LNCAP (cell line): ENCODE results near the gene NTN1.

Experiments used
- TF ChIP-seq, protein P1 (sequence below): fragments of 450-650 bp; IDR thresholded peaks from 2 replicates; pipeline ENCODE4 v1.5.1; 2017; ENCODE audit warnings: mild to moderate bottlenecking

NTN1 gene

DNA sequence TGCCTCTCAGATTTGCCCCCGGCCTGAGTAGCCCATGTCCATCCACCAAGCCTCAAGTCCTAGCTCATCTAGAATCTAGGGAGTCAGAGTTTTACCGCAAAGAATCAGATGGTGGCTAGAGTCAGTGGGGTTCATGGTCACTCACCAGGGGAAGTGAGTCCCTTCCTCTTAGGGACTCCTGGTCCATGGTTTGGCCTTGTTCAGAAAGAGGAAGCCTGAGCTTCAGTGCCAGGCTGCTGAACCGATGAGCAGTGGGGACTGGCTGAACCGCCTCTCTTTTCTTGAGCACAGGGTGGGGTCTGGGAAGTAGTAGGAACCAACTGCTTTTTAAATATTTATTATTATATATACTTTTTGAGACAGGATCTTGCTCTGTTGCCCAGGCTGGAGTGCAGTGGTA lies 160.3 kb downstream of the NTN1 start:
- TF ChIP-seq, protein P1, sequence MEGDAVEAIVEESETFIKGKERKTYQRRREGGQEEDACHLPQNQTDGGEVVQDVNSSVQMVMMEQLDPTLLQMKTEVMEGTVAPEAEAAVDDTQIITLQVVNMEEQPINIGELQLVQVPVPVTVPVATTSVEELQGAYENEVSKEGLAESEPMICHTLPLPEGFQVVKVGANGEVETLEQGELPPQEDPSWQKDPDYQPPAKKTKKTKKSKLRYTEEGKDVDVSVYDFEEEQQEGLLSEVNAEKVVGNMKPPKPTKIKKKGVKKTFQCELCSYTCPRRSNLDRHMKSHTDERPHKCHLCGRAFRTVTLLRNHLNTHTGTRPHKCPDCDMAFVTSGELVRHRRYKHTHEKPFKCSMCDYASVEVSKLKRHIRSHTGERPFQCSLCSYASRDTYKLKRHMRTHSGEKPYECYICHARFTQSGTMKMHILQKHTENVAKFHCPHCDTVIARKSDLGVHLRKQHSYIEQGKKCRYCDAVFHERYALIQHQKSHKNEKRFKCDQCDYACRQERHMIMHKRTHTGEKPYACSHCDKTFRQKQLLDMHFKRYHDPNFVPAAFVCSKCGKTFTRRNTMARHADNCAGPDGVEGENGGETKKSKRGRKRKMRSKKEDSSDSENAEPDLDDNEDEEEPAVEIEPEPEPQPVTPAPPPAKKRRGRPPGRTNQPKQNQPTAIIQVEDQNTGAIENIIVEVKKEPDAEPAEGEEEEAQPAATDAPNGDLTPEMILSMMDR: no peak

DNA sequence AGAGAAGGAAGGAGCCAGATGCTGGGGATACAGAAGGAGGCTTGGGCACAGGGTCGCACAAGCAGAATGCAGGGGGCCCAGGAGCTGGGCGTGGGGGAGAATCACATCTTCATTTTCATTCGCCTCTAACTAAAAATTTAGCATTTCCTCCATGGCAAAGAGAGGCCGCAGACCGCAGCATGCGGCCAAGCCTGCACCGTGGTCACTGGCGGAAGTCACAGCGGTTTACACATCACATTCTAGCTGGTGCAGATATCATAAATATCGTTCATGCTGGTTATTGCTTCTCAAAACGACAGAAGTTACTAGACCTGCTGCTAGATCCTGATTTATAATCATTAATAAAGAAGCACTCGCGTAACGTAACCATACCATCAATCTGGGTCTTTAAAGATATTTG lies 162.0 kb downstream of the NTN1 start:
- TF ChIP-seq, protein P1: no peak

DNA sequence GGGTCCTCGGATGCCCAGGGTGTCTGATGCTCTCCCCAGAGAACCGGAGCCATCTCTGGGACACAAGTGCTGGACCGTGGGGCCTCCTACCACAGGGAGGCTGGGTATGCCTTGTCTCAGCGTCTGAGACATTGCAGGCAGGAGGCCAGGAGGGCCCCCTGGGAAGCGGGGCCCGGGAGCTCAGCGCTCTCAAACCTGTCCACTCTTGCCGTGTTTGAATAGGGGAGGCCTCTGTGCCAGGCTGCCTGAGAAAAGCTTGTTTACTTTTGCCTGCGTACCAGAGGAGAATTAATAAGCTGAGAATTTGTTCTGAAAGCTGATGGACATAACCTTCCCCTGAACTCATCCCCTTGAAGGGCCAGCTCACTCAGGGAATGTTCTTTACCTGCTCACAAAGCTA lies 163.8 kb downstream of the NTN1 start:
- TF ChIP-seq, protein P1: no peak

DNA sequence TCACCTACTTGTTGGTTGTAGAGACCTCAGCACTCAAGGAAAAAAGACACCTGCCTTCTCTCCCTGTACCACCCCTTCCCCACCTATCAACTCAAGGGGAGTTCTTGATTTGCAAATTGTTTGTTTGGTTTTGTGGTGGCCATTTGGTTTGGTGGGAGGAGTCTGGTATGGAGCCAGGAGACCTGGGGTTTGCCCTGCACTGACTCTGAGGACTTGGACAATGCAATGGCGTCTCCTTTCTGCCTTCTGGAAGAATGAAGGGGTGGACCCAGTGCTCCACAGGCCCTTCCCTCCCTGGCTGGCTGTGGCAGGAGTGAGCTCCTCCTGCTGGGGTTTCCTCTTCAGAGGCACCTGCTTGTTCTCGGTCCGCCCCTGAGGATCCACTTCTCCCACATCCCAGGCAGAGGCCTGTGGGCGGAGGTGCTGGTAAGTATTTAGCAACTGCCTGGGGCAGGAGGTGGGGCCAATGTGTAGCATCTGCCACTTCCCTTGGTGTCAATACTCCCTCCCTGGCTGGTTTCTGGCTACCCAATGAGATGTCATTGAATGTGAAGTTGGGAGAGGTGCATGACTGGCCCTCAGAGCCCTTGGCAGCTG lies 164.5 kb downstream of the NTN1 start:
- TF ChIP-seq, protein P1: no peak

DNA sequence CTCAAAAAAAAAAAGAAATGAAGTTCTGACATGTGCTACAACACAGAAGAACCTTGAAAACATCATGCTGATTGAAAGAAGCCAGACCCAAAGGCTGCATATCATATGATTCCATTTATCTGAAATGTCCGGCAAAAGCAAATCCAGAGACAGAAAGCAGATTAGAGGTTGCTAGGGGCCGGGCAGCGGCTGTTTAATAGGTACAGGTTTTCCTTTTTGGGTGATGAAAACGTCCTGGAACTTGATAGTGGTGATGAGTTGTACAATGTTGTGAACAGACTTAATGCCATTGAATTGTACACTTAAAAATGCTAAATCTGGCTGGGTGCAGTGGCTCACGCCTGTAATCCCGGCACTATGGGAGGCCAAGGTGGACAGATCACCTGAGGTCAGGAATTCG lies 166.5 kb downstream of the NTN1 start:
- TF ChIP-seq, protein P1: no peak

DNA sequence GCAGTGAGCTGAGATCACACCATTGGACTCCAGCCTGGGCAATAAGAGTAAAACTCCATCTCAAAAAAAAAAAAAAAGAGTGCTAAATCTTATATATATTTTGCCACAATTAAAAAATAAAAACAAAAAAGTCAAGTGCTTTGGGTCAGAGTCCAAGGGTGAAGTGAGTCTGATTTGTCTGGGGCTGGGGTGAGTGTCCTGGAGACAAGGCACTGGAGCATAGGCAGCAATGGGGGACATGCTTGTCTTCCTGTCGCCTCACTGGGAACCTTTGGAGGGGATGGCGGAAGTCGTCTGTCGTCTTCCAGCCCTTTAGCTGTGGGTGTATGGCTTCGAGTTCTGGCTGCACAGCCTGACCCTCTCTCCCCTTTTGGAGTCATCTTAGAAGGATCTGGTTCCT lies 167.1 kb downstream of the NTN1 start:
- TF ChIP-seq, protein P1: no peak

DNA sequence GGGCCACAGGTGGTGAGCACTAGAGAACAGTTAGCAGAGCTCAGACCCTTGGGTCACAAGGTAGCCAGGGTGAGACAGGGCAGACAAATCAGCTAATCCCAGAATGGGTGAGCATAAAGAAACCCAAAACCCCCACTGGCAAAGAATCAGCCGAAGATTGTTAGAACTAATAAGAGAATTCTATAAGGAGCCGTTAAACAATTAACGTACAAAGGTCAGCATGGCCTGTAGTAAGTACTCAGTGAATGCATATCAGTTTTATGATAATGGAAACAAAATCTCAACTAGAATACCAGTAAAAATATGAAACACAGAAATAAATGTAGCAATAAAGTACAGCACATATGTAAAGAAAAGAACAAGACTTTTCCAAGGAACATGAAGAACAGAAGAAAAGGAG lies 168.6 kb downstream of the NTN1 start:
- TF ChIP-seq, protein P1: no peak

DNA sequence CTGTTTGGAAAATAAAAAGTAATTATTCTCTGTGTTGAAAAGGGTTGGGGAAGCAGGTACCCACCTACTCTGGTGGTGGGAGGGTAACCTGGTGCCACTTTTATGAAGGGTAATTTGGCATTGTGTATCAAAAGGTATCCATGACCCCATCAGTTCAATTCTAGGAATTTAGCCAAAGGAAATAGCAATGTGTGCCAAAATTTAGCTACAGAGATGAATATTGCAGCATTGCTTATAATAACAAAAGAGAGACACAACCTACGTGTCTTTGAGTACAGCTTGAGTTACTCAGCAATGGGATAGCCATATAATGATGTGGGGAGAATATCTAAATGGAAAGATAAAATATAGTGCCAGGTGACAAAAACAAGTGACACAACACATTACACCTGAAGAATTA lies 170.7 kb downstream of the NTN1 start:
- TF ChIP-seq, protein P1: no peak
